Measurements from ENCODE around the gene P2RY6. TPM values are rescaled to one million over a fixed set of nuclear protein-coding genes. Genes with fewer than 3 reads are reported as not detected.

P2RY6 gene
- total RNA-seq, 4 donors from 2014 or later, result 0.46 to 0.81 TPM; not detected in 2

DNA sequence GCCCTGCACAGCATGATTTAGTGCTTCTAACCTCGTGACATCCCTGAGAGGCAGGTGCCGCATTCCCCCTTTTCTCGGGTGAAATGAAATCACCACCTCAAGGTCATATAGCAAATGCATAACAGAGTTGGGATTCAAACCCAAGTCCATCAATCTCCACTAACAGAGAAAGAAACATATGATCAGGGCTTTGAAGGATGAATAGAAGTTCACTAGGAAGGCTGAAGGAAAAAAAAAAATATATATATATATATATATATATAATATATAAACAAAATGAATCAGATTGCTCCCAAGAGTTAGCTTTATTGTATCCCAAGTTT lies 23.8 kb downstream of the P2RY6 start:
- intact Hi-C loops (cut with DNase I; ENCODE audit: low total_unique reads), result no loop called here
- no peak for DNase-seq (ENCODE audit: low spot score in 2 of 2)
- TF ChIP-seq, protein P1, sequence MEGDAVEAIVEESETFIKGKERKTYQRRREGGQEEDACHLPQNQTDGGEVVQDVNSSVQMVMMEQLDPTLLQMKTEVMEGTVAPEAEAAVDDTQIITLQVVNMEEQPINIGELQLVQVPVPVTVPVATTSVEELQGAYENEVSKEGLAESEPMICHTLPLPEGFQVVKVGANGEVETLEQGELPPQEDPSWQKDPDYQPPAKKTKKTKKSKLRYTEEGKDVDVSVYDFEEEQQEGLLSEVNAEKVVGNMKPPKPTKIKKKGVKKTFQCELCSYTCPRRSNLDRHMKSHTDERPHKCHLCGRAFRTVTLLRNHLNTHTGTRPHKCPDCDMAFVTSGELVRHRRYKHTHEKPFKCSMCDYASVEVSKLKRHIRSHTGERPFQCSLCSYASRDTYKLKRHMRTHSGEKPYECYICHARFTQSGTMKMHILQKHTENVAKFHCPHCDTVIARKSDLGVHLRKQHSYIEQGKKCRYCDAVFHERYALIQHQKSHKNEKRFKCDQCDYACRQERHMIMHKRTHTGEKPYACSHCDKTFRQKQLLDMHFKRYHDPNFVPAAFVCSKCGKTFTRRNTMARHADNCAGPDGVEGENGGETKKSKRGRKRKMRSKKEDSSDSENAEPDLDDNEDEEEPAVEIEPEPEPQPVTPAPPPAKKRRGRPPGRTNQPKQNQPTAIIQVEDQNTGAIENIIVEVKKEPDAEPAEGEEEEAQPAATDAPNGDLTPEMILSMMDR (IDR thresholded peaks at IDR 0.05), result no peak
- no peak for TF ChIP-seq POLR2A (IDR thresholded peaks at IDR 0.05)
- WGBS, 2 donors, result 92 to 94% methylated on average over 3 of the region's 3 CpGs
- no peak overlapping the region for H3K4me3 ChIP-seq (ENCODE audit: low read depth, poor library complexity, severe bottlenecking)

DNA sequence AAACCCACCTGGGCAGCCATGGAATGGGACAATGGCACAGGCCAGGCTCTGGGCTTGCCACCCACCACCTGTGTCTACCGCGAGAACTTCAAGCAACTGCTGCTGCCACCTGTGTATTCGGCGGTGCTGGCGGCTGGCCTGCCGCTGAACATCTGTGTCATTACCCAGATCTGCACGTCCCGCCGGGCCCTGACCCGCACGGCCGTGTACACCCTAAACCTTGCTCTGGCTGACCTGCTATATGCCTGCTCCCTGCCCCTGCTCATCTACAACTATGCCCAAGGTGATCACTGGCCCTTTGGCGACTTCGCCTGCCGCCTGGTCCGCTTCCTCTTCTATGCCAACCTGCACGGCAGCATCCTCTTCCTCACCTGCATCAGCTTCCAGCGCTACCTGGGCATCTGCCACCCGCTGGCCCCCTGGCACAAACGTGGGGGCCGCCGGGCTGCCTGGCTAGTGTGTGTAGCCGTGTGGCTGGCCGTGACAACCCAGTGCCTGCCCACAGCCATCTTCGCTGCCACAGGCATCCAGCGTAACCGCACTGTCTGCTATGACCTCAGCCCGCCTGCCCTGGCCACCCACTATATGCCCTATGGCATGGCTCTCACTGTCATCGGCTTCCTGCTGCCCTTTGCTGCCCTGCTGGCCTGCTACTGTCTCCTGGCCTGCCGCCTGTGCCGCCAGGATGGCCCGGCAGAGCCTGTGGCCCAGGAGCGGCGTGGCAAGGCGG lies 24.5 kb downstream of the P2RY6 start:
- TF ChIP-seq POLR2A (IDR thresholded peaks at IDR 0.05), result no peak
- TF ChIP-seq, protein P1 (IDR thresholded peaks at IDR 0.05), result no peak
- DNase-seq (ENCODE audit: low spot score in 2 of 2), result no peak
- no peak overlapping the region for H3K4me3 ChIP-seq (ENCODE audit: low read depth, poor library complexity, severe bottlenecking)
- 93 to 94% methylated on average over 35 of the region's 35 CpGs for WGBS, 2 donors
- intact Hi-C loops (cut with DNase I; ENCODE audit: low total_unique reads), result no loop called here

DNA sequence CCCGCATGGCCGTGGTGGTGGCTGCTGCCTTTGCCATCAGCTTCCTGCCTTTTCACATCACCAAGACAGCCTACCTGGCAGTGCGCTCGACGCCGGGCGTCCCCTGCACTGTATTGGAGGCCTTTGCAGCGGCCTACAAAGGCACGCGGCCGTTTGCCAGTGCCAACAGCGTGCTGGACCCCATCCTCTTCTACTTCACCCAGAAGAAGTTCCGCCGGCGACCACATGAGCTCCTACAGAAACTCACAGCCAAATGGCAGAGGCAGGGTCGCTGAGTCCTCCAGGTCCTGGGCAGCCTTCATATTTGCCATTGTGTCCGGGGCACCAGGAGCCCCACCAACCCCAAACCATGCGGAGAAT lies 25.1 kb downstream of the P2RY6 start:
- no peak overlapping the region for H3K4me3 ChIP-seq (ENCODE audit: low read depth, poor library complexity, severe bottlenecking)
- 91 to 92% methylated on average over 18 of the region's 18 CpGs for WGBS, 2 donors
- TF ChIP-seq POLR2A (IDR thresholded peaks at IDR 0.05), result no peak
- TF ChIP-seq, protein P1 (IDR thresholded peaks at IDR 0.05), result no peak
- no peak for DNase-seq (ENCODE audit: low spot score in 2 of 2)
- intact Hi-C loops (cut with DNase I; ENCODE audit: low total_unique reads), result no loop called here

DNA sequence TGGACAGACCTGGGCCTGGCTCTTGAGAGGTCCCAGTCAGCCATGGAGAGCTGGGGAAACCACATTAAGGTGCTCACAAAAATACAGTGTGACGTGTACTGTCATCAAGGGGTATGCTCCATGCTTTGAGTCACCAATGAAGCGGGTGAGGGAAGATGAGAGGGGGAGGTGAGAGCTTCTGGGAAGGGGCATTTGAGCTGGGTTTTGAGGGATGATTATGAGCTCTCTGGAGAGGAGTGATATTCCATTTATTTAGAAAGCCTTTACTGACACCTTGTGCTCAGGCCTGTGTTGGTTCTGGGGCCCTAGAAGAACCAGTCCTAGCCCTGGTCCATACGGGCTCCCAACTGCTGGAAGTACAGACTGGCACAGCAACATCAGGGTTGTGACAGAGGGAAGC lies 25.6 kb downstream of the P2RY6 start:
- intact Hi-C loops (cut with DNase I; ENCODE audit: low total_unique reads), result no loop called here
- no peak for TF ChIP-seq POLR2A (IDR thresholded peaks at IDR 0.05)
- TF ChIP-seq, protein P1 (IDR thresholded peaks at IDR 0.05), result no peak
- H3K4me3 ChIP-seq (ENCODE audit: low read depth, poor library complexity, severe bottlenecking), result no peak overlapping the region
- WGBS, 2 donors, result 87 to 96% methylated on average over 3 of the region's 3 CpGs
- DNase-seq (ENCODE audit: low spot score in 2 of 2), result no peak

DNA sequence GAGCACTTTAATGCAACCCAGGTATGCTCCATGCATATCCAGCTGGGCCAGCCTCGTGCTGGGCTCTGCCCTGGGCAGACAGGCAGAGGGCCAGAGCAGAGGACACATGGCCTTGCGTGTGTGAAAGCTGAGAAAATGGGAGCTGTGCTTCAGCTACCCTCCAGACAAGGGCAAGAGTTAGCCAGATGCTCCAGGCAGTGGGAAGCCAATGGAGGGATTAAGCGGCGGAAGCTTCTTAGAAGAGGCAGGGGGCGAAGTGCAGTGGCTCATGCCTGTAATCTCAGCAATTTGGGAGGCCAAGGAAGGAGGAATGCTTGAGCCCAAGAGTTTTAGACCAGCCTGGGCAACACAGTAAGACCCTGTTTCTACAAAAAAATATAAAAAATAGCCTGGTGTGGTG lies 26.1 kb downstream of the P2RY6 start:
- no peak for TF ChIP-seq POLR2A (IDR thresholded peaks at IDR 0.05)
- TF ChIP-seq, protein P1 (IDR thresholded peaks at IDR 0.05), result no peak
- intact Hi-C loops (cut with DNase I; ENCODE audit: low total_unique reads), result no loop called here
- DNase-seq (ENCODE audit: low spot score in 2 of 2), result no peak
- H3K4me3 ChIP-seq (ENCODE audit: low read depth, poor library complexity, severe bottlenecking), result no peak overlapping the region
- WGBS, 2 donors, result 80 to 85% methylated on average over 5 of the region's 5 CpGs

DNA sequence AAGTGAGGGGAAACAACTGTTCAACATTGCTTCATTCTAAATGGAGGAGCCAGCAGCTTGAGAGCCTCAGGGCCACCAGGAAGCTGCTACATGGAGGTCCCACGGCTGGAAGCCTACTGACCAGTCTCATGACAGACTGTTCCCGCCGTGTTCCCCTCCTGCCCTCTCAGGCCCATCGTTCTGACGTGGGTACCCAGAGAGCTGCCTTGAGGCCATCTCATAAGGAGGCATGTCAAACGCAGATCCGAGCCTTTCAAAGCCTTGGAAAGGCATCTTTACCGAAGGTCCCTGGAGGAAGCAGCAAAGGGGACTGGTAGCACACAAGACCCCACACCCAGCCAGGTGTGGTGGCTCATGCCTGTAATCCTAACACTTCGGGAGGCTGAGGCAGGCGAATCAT lies 27.6 kb downstream of the P2RY6 start:
- no peak overlapping the region for H3K4me3 ChIP-seq (ENCODE audit: low read depth, poor library complexity, severe bottlenecking)
- intact Hi-C loops (cut with DNase I; ENCODE audit: low total_unique reads), result loop anchor here (10.0 kb wide), 1 partner anchor 85 kb away; no protein-coding TSS in a partner anchor
- WGBS, 2 donors, result 83 to 91% methylated on average over 7 to 10 of the region's 10 CpGs
- TF ChIP-seq, protein P1 (IDR thresholded peaks at IDR 0.05), result no peak
- no peak for TF ChIP-seq POLR2A (IDR thresholded peaks at IDR 0.05)
- no peak for DNase-seq (ENCODE audit: low spot score in 2 of 2)

Measured in lower leg skin (tissue), 4 donors.